Loucy (cell line): ENCODE measurements around the gene LATS2.
"Not testable (repeated sequence)": the region's sequence is repeated elsewhere in the genome, so short reads cannot be mapped to it uniquely, and the experiment has no call there.

Experiments
- H2AFZ ChIP-seq: fragments of 200-600 bp; sonication (generic); 2 replicates; pipeline ENCODE4 v1.6.0; 2016; ENCODE audit warnings: antibody characterized with exemption, mild to moderate bottlenecking, low read length, moderate library complexity
- H3F3A ChIP-seq: fragments of 200-600 bp; 2 replicates; pipeline ENCODE4 v1.6.0; 2016; ENCODE audit warnings: antibody characterized with exemption, low read depth, mild to moderate bottlenecking
- H3K27me3 ChIP-seq: fragments of 200-600 bp; sonication (generic); 2 replicates; pipeline ENCODE4 v1.6.1; 2014; ENCODE audit warnings: low read length, mild to moderate bottlenecking; ENCODE audit not compliant: insufficient read depth, poor library complexity, severe bottlenecking
- H3K36me3 ChIP-seq: fragments of 200-600 bp; sonication (generic); 2 replicates; pipeline ENCODE4 v1.6.1; 2016; ENCODE audit warnings: low read length; ENCODE audit not compliant: insufficient read depth
- H3K4me1 ChIP-seq: fragments of 200-600 bp; sonication (generic); 2 replicates; pipeline ENCODE4 v1.5.1; 2014; ENCODE audit warnings: low read length, mild to moderate bottlenecking; ENCODE audit not compliant: insufficient read depth, poor library complexity, severe bottlenecking
- H3K4me2 ChIP-seq: fragments of 200-600 bp; sonication (generic); 2 replicates; pipeline ENCODE4 v1.6.0; 2014; ENCODE audit warnings: antibody characterized with exemption, low read length, low read depth, mild to moderate bottlenecking; ENCODE audit not compliant: poor library complexity, severe bottlenecking
- H3K4me3 ChIP-seq: fragments of 200-600 bp; sonication (generic); 2 replicates; pipeline ENCODE4 v1.5.1; 2014; ENCODE audit warnings: low read length, mild to moderate bottlenecking, mixed read lengths; ENCODE audit not compliant: poor library complexity, severe bottlenecking
- H3K79me2 ChIP-seq: fragments of 200-600 bp; sonication (generic); 2 replicates; pipeline ENCODE4 v1.6.1; 2014; ENCODE audit warnings: low read length; ENCODE audit not compliant: insufficient read depth
- H3K9ac ChIP-seq: fragments of 200-600 bp; sonication (generic); 2 replicates; pipeline ENCODE4 v1.6.0; 2014; ENCODE audit warnings: mild to moderate bottlenecking, low read depth, low read length, moderate library complexity; ENCODE audit not compliant: poor library complexity, severe bottlenecking
- H3K9me2 ChIP-seq: fragments of 200-600 bp; sonication (generic); replicated peaks from 2 replicates; pipeline ENCODE4 v1.6.1; 2016; ENCODE audit warnings: low read depth, low read length, mixed read lengths
- H3K9me3 ChIP-seq: fragments of 200-600 bp; sonication (generic); 2 replicates; pipeline ENCODE4 v1.6.1; 2014; ENCODE audit warnings: mild to moderate bottlenecking, antibody characterized with exemption, low read length, low read depth; ENCODE audit not compliant: insufficient read depth
- H4K20me1 ChIP-seq: fragments of 200-600 bp; sonication (generic); 2 replicates; pipeline ENCODE4 v1.6.0; 2014; ENCODE audit warnings: antibody characterized with exemption, low read length, mild to moderate bottlenecking; ENCODE audit not compliant: insufficient read depth, poor library complexity, severe bottlenecking
- EZH2phosphoT487 ChIP-seq: fragments of 200-600 bp; IDR thresholded peaks from 2 replicates; pipeline ENCODE4 v1.6.1; 2018; ENCODE audit warnings: antibody characterized with exemption, mild to moderate bottlenecking, moderate library complexity, borderline replicate concordance
- TF ChIP-seq, protein P1 (sequence below): fragments of 200-600 bp; sonication (generic); conservative IDR thresholded peaks from 2 replicates; pipeline ENCODE4 v1.5.1; 2014; ENCODE audit warnings: mild to moderate bottlenecking, antibody characterized with exemption, low read length

Gene LATS2

DNA sequence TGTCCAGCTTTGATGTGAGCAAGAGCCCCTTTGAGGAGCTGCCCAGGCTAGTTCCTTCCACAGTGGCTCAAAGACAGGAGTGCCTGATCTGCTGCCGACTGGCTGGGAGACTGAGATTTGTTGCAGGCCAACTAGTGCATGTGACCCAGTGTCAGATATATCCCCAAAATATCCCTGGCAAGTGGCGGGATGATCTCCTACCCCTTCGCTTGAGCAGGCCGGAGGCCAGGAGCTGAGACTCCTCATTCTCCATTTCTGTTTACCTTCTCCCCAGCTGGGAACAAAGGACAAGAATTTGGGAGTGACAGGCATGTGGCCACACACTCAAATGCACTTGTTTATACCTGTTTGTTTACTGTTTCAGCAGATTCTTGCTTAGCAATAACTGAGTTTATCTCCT is 121.7 kb downstream of the LATS2 start:
- no peak overlapping the region for H2AFZ ChIP-seq

DNA sequence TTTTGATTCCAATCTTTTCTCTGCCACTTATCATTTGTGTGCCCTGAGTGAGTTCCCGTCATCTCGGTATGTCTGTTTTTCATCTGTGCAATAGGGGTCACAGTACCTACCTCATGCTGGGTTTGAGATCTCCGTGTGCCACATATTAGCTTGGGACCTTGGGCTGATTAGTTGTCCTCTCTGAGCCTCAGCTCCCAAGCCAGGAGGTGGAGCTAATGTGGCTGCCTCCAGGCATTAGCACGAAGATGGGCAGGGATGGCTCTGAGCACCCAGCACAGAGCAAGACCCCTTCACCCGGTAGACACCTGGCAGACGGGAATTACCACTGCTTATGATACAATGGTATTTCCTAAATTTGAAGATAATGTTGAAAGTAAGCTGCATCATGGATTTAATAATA is 123.1 kb downstream of the LATS2 start:
- Histone ChIP-seq H2AFZ (no peak overlapping the region), H3K4me2 (no peak overlapping the region)

More for the DNA sequence above, 121.7 kb downstream of the LATS2 start:
- no peaks in the 10 kb centered on the region for H3K27me3 ChIP-seq
- no peak for TF ChIP-seq EZH2phosphoT487
- TF ChIP-seq, protein P1, sequence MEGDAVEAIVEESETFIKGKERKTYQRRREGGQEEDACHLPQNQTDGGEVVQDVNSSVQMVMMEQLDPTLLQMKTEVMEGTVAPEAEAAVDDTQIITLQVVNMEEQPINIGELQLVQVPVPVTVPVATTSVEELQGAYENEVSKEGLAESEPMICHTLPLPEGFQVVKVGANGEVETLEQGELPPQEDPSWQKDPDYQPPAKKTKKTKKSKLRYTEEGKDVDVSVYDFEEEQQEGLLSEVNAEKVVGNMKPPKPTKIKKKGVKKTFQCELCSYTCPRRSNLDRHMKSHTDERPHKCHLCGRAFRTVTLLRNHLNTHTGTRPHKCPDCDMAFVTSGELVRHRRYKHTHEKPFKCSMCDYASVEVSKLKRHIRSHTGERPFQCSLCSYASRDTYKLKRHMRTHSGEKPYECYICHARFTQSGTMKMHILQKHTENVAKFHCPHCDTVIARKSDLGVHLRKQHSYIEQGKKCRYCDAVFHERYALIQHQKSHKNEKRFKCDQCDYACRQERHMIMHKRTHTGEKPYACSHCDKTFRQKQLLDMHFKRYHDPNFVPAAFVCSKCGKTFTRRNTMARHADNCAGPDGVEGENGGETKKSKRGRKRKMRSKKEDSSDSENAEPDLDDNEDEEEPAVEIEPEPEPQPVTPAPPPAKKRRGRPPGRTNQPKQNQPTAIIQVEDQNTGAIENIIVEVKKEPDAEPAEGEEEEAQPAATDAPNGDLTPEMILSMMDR: no peak
- H3F3A ChIP-seq: no peaks in the 10 kb centered on the region
- no peak overlapping the region for H3K4me3 ChIP-seq
- H3K4me2 ChIP-seq: no peak overlapping the region
- H3K36me3 ChIP-seq: no peaks in the 10 kb centered on the region
- no peaks in the 10 kb centered on the region for H3K9me2 ChIP-seq
- no peaks in the 10 kb centered on the region for H3K9me3 ChIP-seq
- H3K79me2 ChIP-seq: no peaks in the 10 kb centered on the region
- H4K20me1 ChIP-seq: no peaks in the 10 kb centered on the region
- no peak overlapping the region for H3K9ac ChIP-seq
- H3K4me1 ChIP-seq: no peaks in the 10 kb centered on the region

DNA sequence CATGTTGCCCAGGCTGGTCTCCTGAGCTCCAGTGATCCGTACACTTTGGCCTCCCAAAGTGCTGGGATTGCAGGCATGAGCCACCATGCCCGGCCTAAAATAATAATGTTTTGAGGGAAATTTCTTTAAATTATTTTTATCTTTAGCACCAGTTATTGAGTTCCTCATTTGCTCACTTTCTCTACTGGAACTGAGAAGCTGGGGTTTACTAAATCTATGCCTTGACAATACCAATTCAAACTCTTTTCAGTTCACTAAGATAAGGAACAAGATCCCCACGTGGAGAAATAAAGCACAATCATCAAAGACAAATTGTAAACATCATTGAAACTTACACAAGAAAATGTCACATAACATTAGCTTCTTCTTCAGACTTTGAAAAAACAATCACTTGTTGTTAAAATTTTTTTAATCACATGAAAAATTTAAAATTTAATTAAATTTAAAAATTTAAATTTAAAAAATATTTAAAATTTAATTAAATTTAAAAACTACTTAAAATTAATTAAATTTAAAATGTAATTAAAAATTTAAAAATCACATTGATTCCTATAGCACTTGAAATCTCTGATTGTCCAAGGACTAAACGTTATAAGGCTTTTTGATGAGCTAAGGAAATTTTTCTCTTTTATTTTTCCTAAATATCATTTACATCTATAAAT is 133.7 kb downstream of the LATS2 start:
- Histone ChIP-seq H3K36me3 (no peaks in the 10 kb centered on the region), H3K9me3 (no peaks in the 10 kb centered on the region), H2AFZ (no peak overlapping the region), H3F3A (no peaks in the 10 kb centered on the region), H3K79me2 (no peaks in the 10 kb centered on the region), H3K9me2 (no peaks in the 10 kb centered on the region), H3K4me1 (no peaks in the 10 kb centered on the region), H4K20me1 (no peaks in the 10 kb centered on the region), H3K4me3 (no peak overlapping the region), H3K27me3 (no peaks in the 10 kb centered on the region), H3K4me2 (no peak overlapping the region), H3K9ac (no peak overlapping the region)
- TF ChIP-seq, protein P1: no peak
- no peak for TF ChIP-seq EZH2phosphoT487

More for the DNA sequence above, 123.1 kb downstream of the LATS2 start:
- TF ChIP-seq EZH2phosphoT487: no peak
- Histone ChIP-seq H3K79me2 (no peaks in the 10 kb centered on the region), H3K9me2 (no peaks in the 10 kb centered on the region), H3K27me3 (no peaks in the 10 kb centered on the region), H3F3A (no peaks in the 10 kb centered on the region), H3K4me1 (no peaks in the 10 kb centered on the region), H3K4me3 (no peak overlapping the region), H3K36me3 (no peaks in the 10 kb centered on the region), H3K9me3 (no peaks in the 10 kb centered on the region), H4K20me1 (no peaks in the 10 kb centered on the region), H3K9ac (no peak overlapping the region)

DNA sequence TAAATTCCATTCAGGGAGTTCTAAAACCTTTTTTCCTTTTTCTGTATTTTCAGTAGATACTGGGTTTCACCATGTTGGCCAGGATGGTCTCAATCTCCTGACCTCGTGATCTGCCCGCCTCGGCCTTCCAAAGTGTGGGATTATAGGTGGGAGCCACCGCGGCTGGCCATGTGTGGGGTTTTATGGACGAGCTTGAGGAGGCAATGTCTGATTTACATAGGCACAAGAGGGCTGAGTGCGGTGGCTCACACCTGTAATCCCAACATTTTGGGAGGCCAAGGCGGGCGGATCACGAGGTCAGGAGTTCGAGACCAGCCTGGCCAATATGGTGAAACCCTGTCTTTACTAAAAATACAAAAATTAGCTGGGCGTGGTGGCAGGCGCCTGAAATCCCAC is 136.0 kb downstream of the LATS2 start:
- not testable (repeated sequence) for H3K9me3 ChIP-seq, H3K27me3 ChIP-seq, H3K36me3 ChIP-seq, H3K4me2 ChIP-seq, H3K4me3 ChIP-seq, H3K4me1 ChIP-seq, H3K79me2 ChIP-seq, H3K9me2 ChIP-seq, H4K20me1 ChIP-seq, H3F3A ChIP-seq, H2AFZ ChIP-seq, H3K9ac ChIP-seq
